KG1 (cell line): ENCODE results near the gene LEP.

Experiments used
- DNase-seq: peaks from one replicate; lab custom pipeline; 2025; lab: John Stamatoyannopoulos, UW

The LEP gene

GRCh38 chr7:128247108-128247507, 6.0 kb downstream of the LEP start:
- DNase-seq = no peak

- no peak for DNase-seq
These were observed 6.6 kb downstream of the LEP start for GRCh38 chr7:128247640-128248194.

GRCh38 chr7:128251337-128251736, 10.3 kb downstream of the LEP start:
- no peak for DNase-seq

- no peak for DNase-seq
These were observed 12.6 kb downstream of the LEP start for GRCh38 chr7:128253701-128254100.

GRCh38 chr7:128254470-128254869, 13.4 kb downstream of the LEP start:
- DNase-seq = no peak

- no peak for DNase-seq
These were observed 14.2 kb downstream of the LEP start for GRCh38 chr7:128255271-128255670.

- DNase-seq = no peak
These were observed 16.4 kb downstream of the LEP start for GRCh38 chr7:128257458-128257857.

GRCh38 chr7:128259131-128260061, 18.3 kb downstream of the LEP start:
- no peak for DNase-seq

GRCh38 chr7:128260069-128260795, 19.2 kb downstream of the LEP start:
- no peak for DNase-seq

GRCh38 chr7:128262273-128263028, 21.4 kb downstream of the LEP start:
- no peak for DNase-seq

GRCh38 chr7:128263420-128263819, 22.3 kb downstream of the LEP start:
- DNase-seq = no peak

- DNase-seq = no peak
These were observed 23.4 kb downstream of the LEP start for GRCh38 chr7:128264477-128264876.

- no peak for DNase-seq
These were observed 24.3 kb downstream of the LEP start for GRCh38 chr7:128265156-128265905.

GRCh38 chr7:128265906-128266300, 24.8 kb downstream of the LEP start:
- DNase-seq = no peak

GRCh38 chr7:128266529-128266882, 25.4 kb downstream of the LEP start:
- no peak for DNase-seq

GRCh38 chr7:128266883-128267594, 26.0 kb downstream of the LEP start:
- DNase-seq = no peak

GRCh38 chr7:128267595-128267924, 26.5 kb downstream of the LEP start:
- no peak for DNase-seq

GRCh38 chr7:128268233-128268632, 27.2 kb downstream of the LEP start:
- no peak for DNase-seq

GRCh38 chr7:128270826-128271272, 29.8 kb downstream of the LEP start:
- no peak for DNase-seq

GRCh38 chr7:128271471-128271941, 30.4 kb downstream of the LEP start:
- DNase-seq = no peak
